Right atrium auricular region (tissue), 2 donors: ENCODE measurements around the gene DNM3. TPM values are rescaled to one million over a fixed set of nuclear protein-coding genes. Genes with fewer than 3 reads are reported as not detected.

Experiments
- DNase-seq: peaks from one replicate; pipeline ENCODE4 v3.0.0-alpha.2; 2019; ENCODE audit warnings: low spot score
- H3K27ac ChIP-seq, 2 donors: fragments of 200-600 bp; sonication (generic); 1 replicate in 1 of 2; 2 replicates in 1 of 2; pipeline ENCODE4 v1.5.1; 2016 to 2019
- H3K27me3 ChIP-seq, 2 donors: fragments of 200-600 bp; sonication (generic); one replicate each; pipeline versions ENCODE4 v1.5.1 to v1.6.0; 2017 to 2019
- H3K36me3 ChIP-seq: fragments of 200-600 bp; sonication (generic); one replicate; pipeline ENCODE4 v1.5.1; 2016
- H3K4me1 ChIP-seq, 2 donors: fragments of 200-600 bp; sonication (generic); one replicate each; pipeline versions ENCODE4 v1.5.1 to v1.6.0; 2017 to 2019
- H3K4me3 ChIP-seq, 2 donors: fragments of 200-600 bp; sonication (generic); 1 replicate in 1 of 2; 2 replicates in 1 of 2; pipeline ENCODE4 v1.5.1; 2017 to 2019; ENCODE audit warnings: mild to moderate bottlenecking in 1 of 2, moderate library complexity in 1 of 2
- H3K9me3 ChIP-seq, 2 donors: fragments of 200-600 bp; sonication (generic); one replicate each; pipeline ENCODE4 v1.5.1; 2019
- CTCF ChIP-seq, 2 donors: fragments of 200-600 bp; sonication (generic); IDR thresholded peaks; one replicate each; pipeline ENCODE4 v1.5.1; 2019; ENCODE audit warnings: antibody characterized with exemption in 2 of 2
- total RNA-seq, 2 donors: library from RNA; depleted of rRNA; stranded (reverse); fragments of >200 nt; gene quantifications; one replicate each; pipeline ENCODE4 v1.1.0, GENCODE V29; 2016

DNM3 gene
- total RNA-seq, 2 donors from 2014 or later = 1.0 to 1.6 TPM

DNA sequence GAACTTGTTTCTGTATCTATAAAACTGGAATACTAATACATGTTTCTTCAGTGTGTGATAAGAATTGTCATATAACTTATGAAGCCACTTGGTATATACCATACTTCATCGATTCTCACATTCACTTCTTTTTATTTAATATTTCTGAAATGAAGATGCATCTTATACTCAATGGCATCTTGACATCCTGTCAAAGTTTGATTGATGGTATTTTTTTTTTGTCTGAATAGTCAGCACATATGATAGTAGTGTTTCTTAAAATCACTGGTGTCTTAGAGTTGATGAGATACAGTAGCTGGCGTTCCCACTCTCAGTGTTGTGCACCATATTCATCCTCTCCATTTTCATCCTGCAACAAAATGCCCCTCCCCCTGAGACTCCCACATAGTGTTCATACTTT lies 544.7 kb downstream of the DNM3 start:
- Histone ChIP-seq H3K27ac (no peak overlapping the region), H3K4me3 (no peak overlapping the region), H3K36me3 (no peaks in the 10 kb centered on the region), H3K4me1 (peaks cover 0 to 15% of the 10 kb centered on the region in 2 donors), H3K9me3 (no peaks in the 10 kb centered on the region), H3K27me3 (no peaks in the 10 kb centered on the region)
- DNase-seq = no peak
- no peak for TF ChIP-seq CTCF (IDR thresholded peaks at IDR 0.05)

GRCh38 chr1:172388490-172388889 lies 547.2 kb downstream of the DNM3 start:
- Histone ChIP-seq H3K27me3 (no peaks in the 10 kb centered on the region), H3K4me1 (peaks cover 0 to 15% of the 10 kb centered on the region in 2 donors), H3K36me3 (no peaks in the 10 kb centered on the region), H3K27ac (no peak overlapping the region), H3K9me3 (no peaks in the 10 kb centered on the region), H3K4me3 (no peak overlapping the region)
- DNase-seq = no peak
- no peak for TF ChIP-seq CTCF (IDR thresholded peaks at IDR 0.05)

DNA sequence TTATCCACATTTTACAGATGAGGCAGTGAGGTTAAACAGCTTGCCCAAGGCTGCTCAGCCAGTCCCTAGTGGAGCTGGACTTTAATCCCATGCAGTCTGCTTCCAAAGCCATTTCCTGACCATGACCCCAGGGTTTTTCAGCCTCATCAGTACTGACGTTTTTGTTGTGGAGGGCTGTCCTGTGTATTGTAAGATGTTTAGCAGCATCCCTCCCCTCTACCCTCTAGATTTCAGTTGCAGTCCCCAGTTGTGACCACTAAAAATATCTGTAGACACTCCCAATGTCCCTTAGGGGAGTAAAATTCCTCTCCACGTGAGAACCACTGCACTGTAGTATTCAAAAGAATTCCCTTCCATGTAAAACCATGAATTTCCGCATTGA lies 549.0 kb downstream of the DNM3 start:
- Histone ChIP-seq H3K4me1 (peaks cover 0 to 21% of the 10 kb centered on the region in 2 donors), H3K27ac (no peak overlapping the region), H3K27me3 (no peaks in the 10 kb centered on the region), H3K9me3 (no peaks in the 10 kb centered on the region), H3K36me3 (no peaks in the 10 kb centered on the region), H3K4me3 (no peak overlapping the region)
- no peak for TF ChIP-seq CTCF (IDR thresholded peaks at IDR 0.05)
- no peak for DNase-seq

DNA sequence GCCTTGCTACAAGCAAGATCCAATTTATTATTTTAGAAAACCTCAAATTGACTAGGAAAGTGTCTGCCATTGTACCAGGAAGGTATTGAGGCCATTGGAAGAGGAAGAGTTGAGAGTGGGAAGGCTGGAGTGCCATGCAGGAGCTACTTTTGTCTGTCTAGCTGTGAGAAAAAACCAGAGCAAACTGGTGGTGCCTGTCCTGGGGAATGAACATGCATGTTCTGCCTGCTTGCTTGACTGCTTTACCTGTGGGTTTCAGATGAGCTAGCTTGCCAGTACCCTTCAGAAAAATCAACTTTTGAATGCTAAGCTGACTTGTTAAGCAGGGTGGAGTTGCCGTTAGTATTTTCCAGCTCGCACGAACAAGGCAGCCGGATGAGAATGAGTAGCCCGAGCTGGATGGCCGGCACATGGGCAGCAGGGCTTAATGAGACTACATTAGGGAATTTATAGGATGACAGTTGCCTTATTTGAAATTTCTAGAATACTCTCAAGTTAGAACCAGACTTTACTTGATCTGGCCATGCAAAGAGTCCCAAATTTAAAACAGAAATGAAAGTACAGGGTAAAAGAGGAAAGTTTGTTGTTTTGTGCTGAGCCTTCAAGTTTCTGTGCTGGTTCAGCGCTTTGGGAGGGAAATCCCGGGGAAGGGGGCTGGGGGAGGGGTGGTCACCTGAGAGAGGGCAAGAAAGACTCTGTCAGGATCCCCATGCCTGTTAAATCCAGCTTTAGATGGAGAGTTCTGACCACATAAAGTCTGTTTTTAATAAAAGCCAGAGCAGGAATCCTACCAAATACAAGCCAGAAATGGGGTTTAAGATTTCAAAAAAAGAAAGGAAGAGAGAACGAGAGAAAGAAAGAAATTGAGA lies 549.6 kb downstream of the DNM3 start:
- Histone ChIP-seq H3K4me3 (no peak overlapping the region), H3K27me3 (no peaks in the 10 kb centered on the region), H3K27ac (peak overlapping the region; percentile 4 to 54), H3K4me1 (peaks cover 0 to 21% of the 10 kb centered on the region in 2 donors), H3K9me3 (no peaks in the 10 kb centered on the region), H3K36me3 (no peaks in the 10 kb centered on the region)
- no peak for TF ChIP-seq CTCF (IDR thresholded peaks at IDR 0.05)
- no peak for DNase-seq

DNA sequence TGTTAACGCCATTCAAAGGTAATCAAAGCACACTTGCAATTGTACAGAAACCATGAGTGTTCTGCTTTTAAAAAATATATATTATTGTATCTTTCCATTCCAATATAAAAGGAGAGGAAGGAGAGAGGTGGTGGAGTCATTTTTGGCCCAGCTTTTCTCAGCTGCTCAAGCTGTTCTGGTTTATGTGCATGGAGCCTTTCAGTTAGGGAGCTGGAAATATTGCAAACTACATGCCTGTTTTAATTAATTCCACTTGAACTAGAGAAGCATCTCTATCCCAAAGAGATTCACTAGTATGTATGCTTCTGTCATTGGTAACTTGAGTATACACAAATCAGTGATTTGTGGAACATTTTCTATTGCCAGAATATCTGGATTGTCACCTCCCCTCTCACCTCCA lies 550.7 kb downstream of the DNM3 start:
- Histone ChIP-seq H3K4me3 (no peak overlapping the region), H3K36me3 (no peaks in the 10 kb centered on the region), H3K27ac (no peak overlapping the region), H3K27me3 (no peaks in the 10 kb centered on the region), H3K9me3 (no peaks in the 10 kb centered on the region), H3K4me1 (peaks cover 0 to 21% of the 10 kb centered on the region in 2 donors)
- TF ChIP-seq CTCF (IDR thresholded peaks at IDR 0.05) = no peak
- no peak for DNase-seq
